COLO668 (cell line): ENCODE results near the gene AUH.
"Not testable (repeated sequence)": the region's sequence is repeated elsewhere in the genome, so short reads cannot be mapped to it uniquely, and the experiment has no call there.

Experiments
- DNase-seq: peaks from one replicate; lab custom pipeline; 2025; ENCODE audit not compliant: unreplicated experiment; lab: John Stamatoyannopoulos, UW

Gene AUH

GRCh38 chr9:91211919-91212318, 149.8 kb downstream of the AUH start:
- no peak for DNase-seq

- no peak for DNase-seq
Observed at GRCh38 chr9:91211414-91211813, 150.3 kb downstream of the AUH start.

GRCh38 chr9:91210318-91210717, 151.4 kb downstream of the AUH start:
- DNase-seq: no peak

GRCh38 chr9:91208837-91209236, 152.9 kb downstream of the AUH start:
- no peak for DNase-seq

GRCh38 chr9:91208419-91208745, 153.3 kb downstream of the AUH start:
- no peak for DNase-seq

GRCh38 chr9:91207729-91208418, 153.8 kb downstream of the AUH start:
- DNase-seq: no peak

- no peak for DNase-seq
Observed at GRCh38 chr9:91207397-91207728, 154.4 kb downstream of the AUH start.

GRCh38 chr9:91206806-91207205, 154.9 kb downstream of the AUH start:
- DNase-seq: no peak

- DNase-seq: no peak
Observed at GRCh38 chr9:91202736-91203283, 158.9 kb downstream of the AUH start.

- no peak for DNase-seq
Observed at GRCh38 chr9:91200692-91201336, 160.9 kb downstream of the AUH start.

- DNase-seq: no peak
Observed at GRCh38 chr9:91199739-91200497, 161.8 kb downstream of the AUH start.

GRCh38 chr9:91198881-91199280, 162.8 kb downstream of the AUH start:
- DNase-seq: not testable (repeated sequence)

GRCh38 chr9:91198405-91198804, 163.3 kb downstream of the AUH start:
- DNase-seq: no peak

GRCh38 chr9:91197232-91198181, 164.2 kb downstream of the AUH start:
- peak; percentile 53 for DNase-seq

GRCh38 chr9:91196103-91196950, 165.4 kb downstream of the AUH start:
- no peak for DNase-seq

GRCh38 chr9:91195372-91196012, 166.2 kb downstream of the AUH start:
- DNase-seq: no peak

GRCh38 chr9:91193658-91194391, 167.9 kb downstream of the AUH start:
- DNase-seq: peak; percentile 81

GRCh38 chr9:91193087-91193657, 168.5 kb downstream of the AUH start:
- peak; percentile 68 for DNase-seq
